Mesodermal cell (in vitro differentiated cells): Measurements from ENCODE around the gene ST7L.

Experiments used
- H3K27ac ChIP-seq: 2 replicates; pipeline ENCODE4 v1.7.0; 2013; ENCODE audit warnings: mild to moderate bottlenecking, low read depth, low read length, moderate library complexity; ENCODE audit not compliant: severe bottlenecking
- H3K36me3 ChIP-seq: 2 replicates; pipeline ENCODE4 v1.7.1; 2013; ENCODE audit warnings: mild to moderate bottlenecking, low read length, moderate library complexity; ENCODE audit not compliant: control insufficient read depth, insufficient read depth
- H3K4me1 ChIP-seq: one replicate; pipeline ENCODE4 v1.7.1; 2013; ENCODE audit warnings: mild to moderate bottlenecking, low read length; ENCODE audit not compliant: insufficient read depth, control insufficient read depth, poor library complexity, severe bottlenecking
- H3K4me3 ChIP-seq: 2 replicates; pipeline ENCODE4 v1.7.0; 2013; ENCODE audit warnings: low read length, control low read depth, mild to moderate bottlenecking; ENCODE audit not compliant: insufficient read depth, poor library complexity, severe bottlenecking; ENCODE audit errors: extremely low read depth
- H3K9me3 ChIP-seq: 2 replicates; pipeline ENCODE4 v1.7.1; 2013; ENCODE audit warnings: mild to moderate bottlenecking, low read length, moderate library complexity; ENCODE audit not compliant: control insufficient read depth
- WGBS, 2 experiments: methylation state at CpG; one replicate each; pipeline ENCODE4 v1.1.5; 2013; ENCODE audit warnings: missing lambda C conversion rate in 2 of 2; ENCODE audit not compliant: insufficient coverage in 2 of 2; 5-methylcytosine and 5-hydroxymethylcytosine counted together

The ST7L gene

GRCh38 chr1:112579801-112580510 is 39.0 kb downstream of the ST7L start:
- Histone ChIP-seq H3K27ac (no peak overlapping the region), H3K4me3 (no peak overlapping the region), H3K36me3 (peaks cover 56% of the 10 kb centered on the region), H3K4me1 (no peaks in the 10 kb centered on the region), H3K9me3 (no peaks in the 10 kb centered on the region)
- WGBS, 2 experiments: 84 to 85% methylated on average over 3 to 4 of the region's 5 CpGs

GRCh38 chr1:112576240-112576639 is 42.7 kb downstream of the ST7L start:
- Histone ChIP-seq H3K36me3 (peaks cover 71% of the 10 kb centered on the region), H3K27ac (no peak overlapping the region), H3K4me3 (no peak overlapping the region)

DNA sequence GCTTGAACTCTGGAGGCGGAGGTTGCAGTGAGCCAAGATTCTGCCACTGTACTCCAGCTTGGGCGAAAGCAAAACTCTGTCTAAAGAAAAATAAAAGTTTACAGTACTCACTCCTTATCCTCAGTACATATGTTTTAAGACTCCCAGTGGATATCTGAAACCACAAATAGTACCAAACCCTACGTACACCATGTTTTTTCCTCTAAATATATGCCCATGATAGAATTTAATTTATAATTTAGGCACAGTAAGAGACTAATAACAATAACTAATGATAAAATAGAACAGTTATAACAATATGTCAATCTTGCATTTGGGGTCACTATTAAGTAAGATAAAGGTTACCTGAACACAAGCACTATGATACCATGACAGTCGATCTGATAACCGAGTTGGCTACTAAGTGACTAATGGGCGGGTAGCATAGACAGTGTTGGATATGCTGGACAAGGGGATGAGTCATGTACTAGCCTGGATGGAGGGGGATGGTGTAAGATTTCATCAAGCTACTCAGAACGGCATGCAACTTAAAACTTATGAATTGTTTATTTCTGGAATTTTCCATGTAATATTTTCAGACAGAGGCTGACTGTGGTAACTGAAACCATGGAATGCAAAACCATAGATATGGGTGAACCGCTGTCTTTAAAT is 43.7 kb downstream of the ST7L start:
- H3K27ac ChIP-seq: no peak overlapping the region
- H3K4me1 ChIP-seq: no peaks in the 10 kb centered on the region
- 92 to 94% methylated on average over 3 to 7 of the region's 8 CpGs for WGBS, 2 experiments
- peaks cover 65% of the 10 kb centered on the region for H3K36me3 ChIP-seq
- H3K4me3 ChIP-seq: no peak overlapping the region
- no peaks in the 10 kb centered on the region for H3K9me3 ChIP-seq

More at GRCh38 chr1:112576240-112576639, 42.7 kb downstream of the ST7L start:
- no peaks in the 10 kb centered on the region for H3K9me3 ChIP-seq
- 100% methylated on average over 1 of the region's 3 CpGs; no CpG with 5 or more reads in 1 of the 2 experiments for WGBS, 2 experiments
- H3K4me1 ChIP-seq: no peaks in the 10 kb centered on the region

DNA sequence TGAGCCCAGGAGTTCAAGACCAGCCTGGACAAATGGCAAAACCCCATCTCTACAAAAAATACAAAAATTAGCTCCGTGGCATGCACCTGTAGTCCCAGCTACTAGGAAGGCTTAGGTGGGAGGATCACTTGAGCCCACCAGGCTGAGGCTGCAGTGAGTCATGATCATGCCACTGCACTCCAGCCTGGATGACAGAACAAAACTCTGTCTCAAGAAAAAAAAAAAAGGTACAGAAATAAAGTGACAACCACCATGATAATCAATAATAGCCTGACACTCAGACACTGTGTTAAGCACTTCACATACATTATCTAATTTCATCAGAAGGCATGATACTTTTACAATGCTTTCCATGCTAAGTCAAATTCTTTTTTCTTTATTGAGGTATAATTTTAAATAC is 53.1 kb downstream of the ST7L start:
- Histone ChIP-seq H3K4me3 (no peak overlapping the region), H3K27ac (no peak overlapping the region), H3K4me1 (no peaks in the 10 kb centered on the region), H3K9me3 (no peaks in the 10 kb centered on the region), H3K36me3 (peaks cover 18% of the 10 kb centered on the region)
- 100% methylated on average over 1 of the region's 1 CpG; no CpG with 5 or more reads in 1 of the 2 experiments for WGBS, 2 experiments

DNA sequence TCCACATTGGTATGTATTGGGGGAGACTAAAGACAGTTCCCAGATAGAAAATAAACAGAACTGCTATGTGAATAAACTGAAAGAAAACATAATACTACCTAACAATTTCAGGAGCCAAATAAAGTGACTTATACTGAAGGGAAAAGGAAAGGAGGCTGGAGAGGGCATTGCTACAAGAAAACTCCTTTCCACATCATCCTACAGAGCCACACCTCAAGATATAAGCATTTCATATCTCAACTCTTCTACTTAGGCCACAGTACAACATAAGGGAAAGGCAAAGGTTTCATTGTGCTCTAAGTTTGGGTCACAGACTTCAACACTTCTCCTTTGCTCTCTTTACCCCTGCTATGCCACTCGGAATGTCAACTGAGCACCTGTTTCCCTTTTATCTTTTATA is 54.9 kb downstream of the ST7L start:
- no peaks in the 10 kb centered on the region for H3K9me3 ChIP-seq
- no peaks in the 10 kb centered on the region for H3K4me1 ChIP-seq
- peaks cover 23% of the 10 kb centered on the region for H3K36me3 ChIP-seq
- H3K27ac ChIP-seq: no peak overlapping the region
- no peak overlapping the region for H3K4me3 ChIP-seq
- WGBS, 2 experiments: no CpG with 5 or more reads among the region's 1 CpG

DNA sequence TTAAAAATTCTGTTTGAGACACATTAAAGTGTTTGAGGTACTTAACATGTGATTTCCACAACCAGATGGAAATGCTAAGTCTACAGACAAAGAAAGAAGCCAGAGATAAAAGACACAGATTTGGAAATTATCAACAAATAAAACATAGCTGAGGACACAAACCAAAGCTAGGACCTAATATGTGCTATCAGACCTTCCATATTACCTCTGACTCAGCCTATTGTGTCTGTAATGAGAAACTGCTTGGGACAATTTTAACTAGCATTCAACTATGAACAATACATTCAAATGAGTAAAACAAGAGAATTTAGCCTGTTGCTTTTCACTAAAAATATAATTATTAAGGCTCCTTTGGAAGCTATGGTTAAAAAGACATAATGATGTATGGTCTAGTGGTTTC is 55.6 kb downstream of the ST7L start:
- Histone ChIP-seq H3K27ac (no peak overlapping the region), H3K4me3 (no peak overlapping the region), H3K9me3 (no peaks in the 10 kb centered on the region), H3K4me1 (no peaks in the 10 kb centered on the region), H3K36me3 (peaks cover 17% of the 10 kb centered on the region)

DNA sequence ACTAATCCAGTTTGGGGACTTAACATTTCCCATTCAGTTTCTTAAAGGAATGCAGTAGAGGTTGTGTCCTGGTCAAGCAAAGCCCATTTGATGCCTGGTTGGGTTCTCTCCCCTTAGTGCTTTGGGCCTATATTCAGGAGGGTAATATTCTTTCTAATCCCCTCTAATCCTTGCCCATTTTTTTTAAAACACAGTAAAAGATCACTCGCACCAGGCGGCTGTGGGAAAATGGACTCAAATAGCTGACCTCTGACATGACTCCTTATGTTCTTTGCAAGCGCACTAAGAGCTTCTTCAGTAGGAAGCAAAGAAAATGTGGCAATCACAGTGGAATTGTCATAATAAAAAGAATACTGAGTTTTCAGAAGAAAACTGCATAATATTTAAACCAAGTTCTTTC is 60.3 kb downstream of the ST7L start:
- 80 to 100% methylated on average over 1 to 3 of the region's 3 CpGs for WGBS, 2 experiments
- Histone ChIP-seq H3K27ac (no peak overlapping the region), H3K4me3 (no peak overlapping the region), H3K4me1 (no peaks in the 10 kb centered on the region), H3K36me3 (peaks cover 12% of the 10 kb centered on the region), H3K9me3 (no peaks in the 10 kb centered on the region)

DNA sequence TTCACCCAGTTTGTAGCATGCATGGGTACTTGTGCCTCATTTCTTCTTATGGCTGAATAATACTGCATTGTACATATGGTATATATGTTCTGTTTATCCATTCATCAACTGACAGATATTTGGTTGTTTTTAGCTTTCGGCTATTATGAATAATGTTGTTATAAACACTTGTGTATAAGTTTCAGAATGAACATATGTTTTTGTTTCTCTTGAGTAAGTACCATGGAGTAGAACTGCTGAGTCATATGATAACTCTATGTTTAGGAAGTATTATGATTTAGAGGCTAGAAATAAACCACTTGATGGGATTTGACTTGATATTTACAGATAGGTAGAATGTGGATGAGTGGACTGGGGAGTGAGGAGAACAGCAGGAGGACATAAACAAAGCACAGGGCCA is 61.6 kb downstream of the ST7L start:
- Histone ChIP-seq H3K4me3 (no peak overlapping the region), H3K36me3 (peaks cover 14% of the 10 kb centered on the region), H3K4me1 (no peaks in the 10 kb centered on the region), H3K9me3 (no peaks in the 10 kb centered on the region), H3K27ac (no peak overlapping the region)
- 83% methylated on average over 1 of the region's 1 CpG; no CpG with 5 or more reads in 1 of the 2 experiments for WGBS, 2 experiments

- H3K4me3 ChIP-seq: no peak overlapping the region
- H3K9me3 ChIP-seq: no peaks in the 10 kb centered on the region
- peaks cover 10% of the 10 kb centered on the region for H3K36me3 ChIP-seq
- H3K27ac ChIP-seq: no peak overlapping the region
- no peaks in the 10 kb centered on the region for H3K4me1 ChIP-seq
These were observed 64.5 kb downstream of the ST7L start for GRCh38 chr1:112554411-112554810.

DNA sequence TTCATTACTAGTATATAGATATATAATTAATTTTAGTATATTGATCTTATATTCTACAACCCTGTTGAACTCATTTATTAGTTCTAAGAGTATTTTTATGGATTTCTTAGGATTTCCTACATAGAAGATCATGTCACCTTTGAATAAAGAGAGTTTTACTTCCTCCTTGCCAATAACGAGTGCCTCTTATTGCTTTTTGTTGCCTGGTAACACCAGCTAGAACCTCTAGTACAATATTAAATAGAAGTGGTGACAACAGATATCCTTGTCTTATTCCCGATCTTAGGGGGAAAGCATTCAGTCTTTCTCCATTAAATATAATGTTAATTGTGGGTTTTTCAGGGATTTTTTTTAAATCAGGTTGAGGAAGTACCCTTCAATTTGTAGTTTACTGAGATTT is 69.4 kb downstream of the ST7L start:
- Histone ChIP-seq H3K4me3 (no peak overlapping the region), H3K27ac (no peak overlapping the region), H3K9me3 (no peaks in the 10 kb centered on the region), H3K4me1 (peaks cover 11% of the 10 kb centered on the region), H3K36me3 (peaks cover 17% of the 10 kb centered on the region)
- no CpG with 5 or more reads among the region's 2 CpGs for WGBS, 2 experiments

- Histone ChIP-seq H3K36me3 (peaks cover 18% of the 10 kb centered on the region), H3K4me3 (no peak overlapping the region), H3K4me1 (peaks cover 11% of the 10 kb centered on the region), H3K27ac (no peak overlapping the region), H3K9me3 (no peaks in the 10 kb centered on the region)
- WGBS, 2 experiments: 80% methylated on average over 1 of the region's 3 CpGs; no CpG with 5 or more reads in 1 of the 2 experiments
These were observed 70.4 kb downstream of the ST7L start for GRCh38 chr1:112548547-112548946.
